ENCODE measurements around the gene ABCA4.

ABCA4 gene

GRCh38 chr1:94110946-94111740 is 9.8 kb downstream of the ABCA4 start:
- peaks cover 14% of the 10 kb centered on the region for H3K4me1 ChIP-seq (ENCODE audit: insufficient read depth, low read length)
- H3K27me3 ChIP-seq (ENCODE audit: insufficient read depth, low read length), result peaks cover 40% of the 10 kb centered on the region
- H3K9ac ChIP-seq (ENCODE audit: low read depth, low read length), result no peak overlapping the region

GRCh38 chr1:94110021-94110761 is 10.8 kb downstream of the ABCA4 start:
- Histone ChIP-seq H3K4me3 (ENCODE audit: low read length) (no peak overlapping the region), H3K27me3 (ENCODE audit: insufficient read depth, low read length) (peaks cover 34% of the 10 kb centered on the region), H3K9ac (ENCODE audit: low read depth, low read length) (no peak overlapping the region), H3K9me3 (ENCODE audit: insufficient read depth, low read depth, low read length) (peaks cover 4% of the 10 kb centered on the region; the same call in 1 of the 2 replicates), H3K4me1 (ENCODE audit: insufficient read depth, low read length) (peaks cover 22% of the 10 kb centered on the region), H3K36me3 (ENCODE audit: insufficient read depth, low read depth, low read length) (no peaks in the 10 kb centered on the region), H3K27ac (ENCODE audit: low read length) (no peak overlapping the region)

More at GRCh38 chr1:94110946-94111740, 9.8 kb downstream of the ABCA4 start:
- Histone ChIP-seq H3K27ac (ENCODE audit: low read length) (no peak overlapping the region), H3K36me3 (ENCODE audit: insufficient read depth, low read depth, low read length) (no peaks in the 10 kb centered on the region), H3K4me3 (ENCODE audit: low read length) (no peak overlapping the region), H3K9me3 (ENCODE audit: insufficient read depth, low read depth, low read length) (peaks cover 4% of the 10 kb centered on the region; the same call in 1 of the 2 replicates)

- H3K27me3 ChIP-seq (ENCODE audit: insufficient read depth, low read length), result peaks cover 29% of the 10 kb centered on the region; the same call in 1 of the 2 replicates
- H3K4me1 ChIP-seq (ENCODE audit: insufficient read depth, low read length), result peaks cover 27% of the 10 kb centered on the region
- H3K4me3 ChIP-seq (ENCODE audit: low read length), result no peak overlapping the region
- no peak overlapping the region for H3K27ac ChIP-seq (ENCODE audit: low read length)
- H3K36me3 ChIP-seq (ENCODE audit: insufficient read depth, low read depth, low read length), result no peaks in the 10 kb centered on the region
- no peak overlapping the region for H3K9ac ChIP-seq (ENCODE audit: low read depth, low read length)
- no peaks in the 10 kb centered on the region for H3K9me3 ChIP-seq (ENCODE audit: insufficient read depth, low read depth, low read length)
Measured at GRCh38 chr1:94109478-94109877, 11.5 kb downstream of the ABCA4 start.

- no peaks in the 10 kb centered on the region for H3K9me3 ChIP-seq (ENCODE audit: insufficient read depth, low read depth, low read length)
- H3K4me1 ChIP-seq (ENCODE audit: insufficient read depth, low read length), result peaks cover 19% of the 10 kb centered on the region; the same call in 1 of the 2 replicates
- H3K27ac ChIP-seq (ENCODE audit: low read length), result no peak overlapping the region
- no peak overlapping the region for H3K9ac ChIP-seq (ENCODE audit: low read depth, low read length)
- no peaks in the 10 kb centered on the region for H3K36me3 ChIP-seq (ENCODE audit: insufficient read depth, low read depth, low read length)
- H3K27me3 ChIP-seq (ENCODE audit: insufficient read depth, low read length), result peaks cover 14% of the 10 kb centered on the region; the same call in 1 of the 2 replicates
- no peak overlapping the region for H3K4me3 ChIP-seq (ENCODE audit: low read length)
Measured at GRCh38 chr1:94107141-94107540, 13.8 kb downstream of the ABCA4 start.

GRCh38 chr1:94106716-94107115 is 14.2 kb downstream of the ABCA4 start:
- Histone ChIP-seq H3K27me3 (ENCODE audit: insufficient read depth, low read length) (peaks cover 14% of the 10 kb centered on the region; the same call in 1 of the 2 replicates), H3K36me3 (ENCODE audit: insufficient read depth, low read depth, low read length) (no peaks in the 10 kb centered on the region)

GRCh38 chr1:94105957-94106529 is 14.9 kb downstream of the ABCA4 start:
- Histone ChIP-seq H3K36me3 (ENCODE audit: insufficient read depth, low read depth, low read length) (no peaks in the 10 kb centered on the region), H3K9ac (ENCODE audit: low read depth, low read length) (no peak overlapping the region; the same call in 1 of the 2 replicates), H3K4me1 (ENCODE audit: insufficient read depth, low read length) (peaks cover 19% of the 10 kb centered on the region; the same call in 1 of the 2 replicates), H3K27me3 (ENCODE audit: insufficient read depth, low read length) (peaks cover 14% of the 10 kb centered on the region; the same call in 1 of the 2 replicates), H3K27ac (ENCODE audit: low read length) (no peak overlapping the region), H3K4me3 (ENCODE audit: low read length) (no peak overlapping the region), H3K9me3 (ENCODE audit: insufficient read depth, low read depth, low read length) (no peaks in the 10 kb centered on the region)

More at GRCh38 chr1:94106716-94107115, 14.2 kb downstream of the ABCA4 start:
- Histone ChIP-seq H3K9me3 (ENCODE audit: insufficient read depth, low read depth, low read length) (no peaks in the 10 kb centered on the region), H3K9ac (ENCODE audit: low read depth, low read length) (no peak overlapping the region), H3K4me1 (ENCODE audit: insufficient read depth, low read length) (peaks cover 19% of the 10 kb centered on the region; the same call in 1 of the 2 replicates), H3K4me3 (ENCODE audit: low read length) (no peak overlapping the region), H3K27ac (ENCODE audit: low read length) (no peak overlapping the region)

GRCh38 chr1:94105581-94105952 is 15.4 kb downstream of the ABCA4 start:
- Histone ChIP-seq H3K4me1 (ENCODE audit: insufficient read depth, low read length) (peaks cover 19% of the 10 kb centered on the region; the same call in 1 of the 2 replicates), H3K4me3 (ENCODE audit: low read length) (no peak overlapping the region), H3K36me3 (ENCODE audit: insufficient read depth, low read depth, low read length) (no peaks in the 10 kb centered on the region), H3K27ac (ENCODE audit: low read length) (no peak overlapping the region), H3K9ac (ENCODE audit: low read depth, low read length) (no peak overlapping the region; the same call in 1 of the 2 replicates), H3K27me3 (ENCODE audit: insufficient read depth, low read length) (peaks cover 14% of the 10 kb centered on the region; the same call in 1 of the 2 replicates), H3K9me3 (ENCODE audit: insufficient read depth, low read depth, low read length) (no peaks in the 10 kb centered on the region)

- Histone ChIP-seq H3K27ac (ENCODE audit: low read length) (no peak overlapping the region), H3K9me3 (ENCODE audit: insufficient read depth, low read depth, low read length) (no peaks in the 10 kb centered on the region), H3K4me3 (ENCODE audit: low read length) (no peak overlapping the region), H3K36me3 (ENCODE audit: insufficient read depth, low read depth, low read length) (no peaks in the 10 kb centered on the region), H3K4me1 (ENCODE audit: insufficient read depth, low read length) (peaks cover 19% of the 10 kb centered on the region; the same call in 1 of the 2 replicates), H3K9ac (ENCODE audit: low read depth, low read length) (no peak overlapping the region), H3K27me3 (ENCODE audit: insufficient read depth, low read length) (peaks cover 14% of the 10 kb centered on the region; the same call in 1 of the 2 replicates)
Measured at GRCh38 chr1:94104776-94105580, 16.0 kb downstream of the ABCA4 start.

- peaks cover 19% of the 10 kb centered on the region; the same call in 1 of the 2 replicates for H3K4me1 ChIP-seq (ENCODE audit: insufficient read depth, low read length)
- H3K9me3 ChIP-seq (ENCODE audit: insufficient read depth, low read depth, low read length), result no peaks in the 10 kb centered on the region
- no peaks in the 10 kb centered on the region for H3K36me3 ChIP-seq (ENCODE audit: insufficient read depth, low read depth, low read length)
- no peak overlapping the region for H3K27ac ChIP-seq (ENCODE audit: low read length)
- no peak overlapping the region for H3K4me3 ChIP-seq (ENCODE audit: low read length)
- H3K9ac ChIP-seq (ENCODE audit: low read depth, low read length), result no peak overlapping the region
- peaks cover 14% of the 10 kb centered on the region; the same call in 1 of the 2 replicates for H3K27me3 ChIP-seq (ENCODE audit: insufficient read depth, low read length)
Measured at GRCh38 chr1:94104127-94104684, 16.7 kb downstream of the ABCA4 start.

GRCh38 chr1:94103608-94104007 is 17.3 kb downstream of the ABCA4 start:
- no peaks in the 10 kb centered on the region for H3K9me3 ChIP-seq (ENCODE audit: insufficient read depth, low read depth, low read length)

More at GRCh38 chr1:94103608-94104007, 17.3 kb downstream of the ABCA4 start:
- peaks cover 19% of the 10 kb centered on the region; the same call in 1 of the 2 replicates for H3K4me1 ChIP-seq (ENCODE audit: insufficient read depth, low read length)
- H3K36me3 ChIP-seq (ENCODE audit: insufficient read depth, low read depth, low read length), result no peaks in the 10 kb centered on the region
- no peak overlapping the region for H3K27ac ChIP-seq (ENCODE audit: low read length)
- peaks cover 14% of the 10 kb centered on the region; the same call in 1 of the 2 replicates for H3K27me3 ChIP-seq (ENCODE audit: insufficient read depth, low read length)
- no peak overlapping the region for H3K9ac ChIP-seq (ENCODE audit: low read depth, low read length)
- no peak overlapping the region for H3K4me3 ChIP-seq (ENCODE audit: low read length)

Measured in iPS-20b (cell line).